Measurements from ENCODE around the gene A1BG.

DNA sequence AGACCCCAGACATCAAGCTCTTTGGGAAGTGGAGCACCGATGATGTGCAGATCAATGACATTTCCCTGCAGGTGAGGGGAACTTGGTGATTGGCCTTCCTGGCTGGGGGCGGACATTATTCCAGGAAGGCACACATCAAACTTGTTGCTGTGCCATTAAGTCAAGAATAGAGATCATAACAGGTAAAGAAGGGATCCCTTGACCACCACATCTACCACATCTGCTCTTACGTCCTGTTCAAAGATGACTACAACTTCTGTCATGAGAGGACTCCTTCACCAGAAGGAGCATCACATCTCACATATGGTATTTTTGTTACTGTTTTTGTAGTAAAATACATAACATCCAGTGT lies 34.9 kb upstream of the A1BG start:
- no peak for TF ChIP-seq MTA1 (CRISPR knock-in tag; IDR thresholded peaks at IDR 0.05; ENCODE audit: borderline replicate concordance)
- TF ChIP-seq ZNF558 (CRISPR knock-in tag; IDR thresholded peaks at IDR 0.05; ENCODE audit: borderline replicate concordance) = no peak
- TF ChIP-seq ZFP1 (CRISPR knock-in tag; IDR thresholded peaks at IDR 0.05) = no peak
- TF ChIP-seq ZSCAN29 (CRISPR knock-in tag; conservative IDR thresholded peaks at IDR 0.05) = no peak
- no peak for TF ChIP-seq POLR2A (IDR thresholded peaks at IDR 0.05; ENCODE audit: insufficient read depth in 1 of 2, low read depth in 2 of 2, low read length in 2 of 2)
- no peak for TF ChIP-seq KDM2A (CRISPR knock-in tag; IDR thresholded peaks at IDR 0.05; ENCODE audit: borderline replicate concordance, low read depth)
- TF ChIP-seq ELF1 (CRISPR knock-in tag; IDR thresholded peaks at IDR 0.05) = no peak
- TF ChIP-seq, protein P1, sequence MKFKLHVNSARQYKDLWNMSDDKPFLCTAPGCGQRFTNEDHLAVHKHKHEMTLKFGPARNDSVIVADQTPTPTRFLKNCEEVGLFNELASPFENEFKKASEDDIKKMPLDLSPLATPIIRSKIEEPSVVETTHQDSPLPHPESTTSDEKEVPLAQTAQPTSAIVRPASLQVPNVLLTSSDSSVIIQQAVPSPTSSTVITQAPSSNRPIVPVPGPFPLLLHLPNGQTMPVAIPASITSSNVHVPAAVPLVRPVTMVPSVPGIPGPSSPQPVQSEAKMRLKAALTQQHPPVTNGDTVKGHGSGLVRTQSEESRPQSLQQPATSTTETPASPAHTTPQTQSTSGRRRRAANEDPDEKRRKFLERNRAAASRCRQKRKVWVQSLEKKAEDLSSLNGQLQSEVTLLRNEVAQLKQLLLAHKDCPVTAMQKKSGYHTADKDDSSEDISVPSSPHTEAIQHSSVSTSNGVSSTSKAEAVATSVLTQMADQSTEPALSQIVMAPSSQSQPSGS (CRISPR knock-in tag; IDR thresholded peaks at IDR 0.05) = no peak
- TF ChIP-seq MAF1 (CRISPR knock-in tag; IDR thresholded peaks at IDR 0.05; ENCODE audit: borderline replicate concordance) = no peak
- TF ChIP-seq RFX5 (IDR thresholded peaks at IDR 0.05; ENCODE audit: low read depth, low read length) = no peak
- TF ChIP-seq, protein P2, sequence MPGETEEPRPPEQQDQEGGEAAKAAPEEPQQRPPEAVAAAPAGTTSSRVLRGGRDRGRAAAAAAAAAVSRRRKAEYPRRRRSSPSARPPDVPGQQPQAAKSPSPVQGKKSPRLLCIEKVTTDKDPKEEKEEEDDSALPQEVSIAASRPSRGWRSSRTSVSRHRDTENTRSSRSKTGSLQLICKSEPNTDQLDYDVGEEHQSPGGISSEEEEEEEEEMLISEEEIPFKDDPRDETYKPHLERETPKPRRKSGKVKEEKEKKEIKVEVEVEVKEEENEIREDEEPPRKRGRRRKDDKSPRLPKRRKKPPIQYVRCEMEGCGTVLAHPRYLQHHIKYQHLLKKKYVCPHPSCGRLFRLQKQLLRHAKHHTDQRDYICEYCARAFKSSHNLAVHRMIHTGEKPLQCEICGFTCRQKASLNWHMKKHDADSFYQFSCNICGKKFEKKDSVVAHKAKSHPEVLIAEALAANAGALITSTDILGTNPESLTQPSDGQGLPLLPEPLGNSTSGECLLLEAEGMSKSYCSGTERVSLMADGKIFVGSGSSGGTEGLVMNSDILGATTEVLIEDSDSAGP (CRISPR knock-in tag; IDR thresholded peaks at IDR 0.05; ENCODE audit: borderline replicate concordance) = no peak
- no peak for TF ChIP-seq RAD21 (CRISPR knock-in tag; IDR thresholded peaks at IDR 0.05)
- TF ChIP-seq, protein P3, sequence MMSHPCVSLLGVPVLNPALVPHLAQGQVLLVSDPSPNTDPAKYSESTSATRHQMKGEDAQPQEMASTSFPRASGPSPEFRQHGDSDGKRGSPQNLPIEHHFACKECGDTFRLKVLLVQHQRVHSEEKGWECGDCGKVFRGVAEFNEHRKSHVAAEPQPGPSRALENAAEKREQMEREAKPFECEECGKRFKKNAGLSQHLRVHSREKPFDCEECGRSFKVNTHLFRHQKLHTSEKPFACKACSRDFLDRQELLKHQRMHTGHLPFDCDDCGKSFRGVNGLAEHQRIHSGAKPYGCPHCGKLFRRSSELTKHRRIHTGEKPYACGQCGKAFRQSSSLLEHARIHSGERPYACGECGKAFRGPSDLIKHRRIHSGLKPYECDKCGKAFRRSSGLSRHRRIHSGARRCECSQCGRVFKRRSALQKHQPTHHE (CRISPR knock-in tag; IDR thresholded peaks at IDR 0.05; ENCODE audit: borderline replicate concordance) = no peak
